ENCODE measurements around the gene HHAT. TPM values are rescaled to one million over a fixed set of nuclear protein-coding genes. Genes with fewer than 3 reads are reported as not detected.

HHAT gene
- total and polyA plus RNA-seq, 2 donors (not counting 3 experiments of a cell fraction or from before 2014, with no cell fraction given): 2.4 to 4.3 TPM

- no peaks in the 10 kb centered on the region for H3K36me3 ChIP-seq (ENCODE audit: control insufficient read depth in 2 of 2, extremely low read depth in 1 of 2, insufficient read depth in 2 of 2, low read length in 2 of 2)
- H3K27ac ChIP-seq (ENCODE audit: insufficient read depth, low read depth, low read length): no peak overlapping the region
- H3K9me3 ChIP-seq (replicated peaks; ENCODE audit: control insufficient read depth, insufficient read depth, low read length): peaks cover 4% of the 10 kb centered on the region
- BruUV-seq (replicated peaks): no TSS peak
- CTCF ChIA-PET: no interaction called here
- no peak for TF ChIP-seq JUN (IDR thresholded peaks at IDR 0.05; ENCODE audit: borderline replicate concordance, insufficient read depth, insufficient read length, low read depth)
- no peak for TF ChIP-seq GATA2 (IDR thresholded peaks at IDR 0.05; ENCODE audit: insufficient read depth, insufficient read length, low read depth, low read length)
- TF ChIP-seq, protein P1, sequence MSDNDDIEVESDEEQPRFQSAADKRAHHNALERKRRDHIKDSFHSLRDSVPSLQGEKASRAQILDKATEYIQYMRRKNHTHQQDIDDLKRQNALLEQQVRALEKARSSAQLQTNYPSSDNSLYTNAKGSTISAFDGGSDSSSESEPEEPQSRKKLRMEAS (IDR thresholded peaks at IDR 0.05; ENCODE audit: insufficient read depth, insufficient read length): no peak
- TF ChIP-seq EZH2 (IDR thresholded peaks at IDR 0.05; ENCODE audit: borderline replicate concordance, low read depth, low read length, severe bottlenecking): no peak
- no peak for TF ChIP-seq FOS (IDR thresholded peaks at IDR 0.05; ENCODE audit: borderline replicate concordance, insufficient read depth, low read length)
- TF ChIP-seq POLR2AphosphoS5 (IDR thresholded peaks at IDR 0.05; ENCODE audit: insufficient read depth, low read depth, low read length): no peak
- no peak for TF ChIP-seq MYC (IDR thresholded peaks at IDR 0.05; ENCODE audit: low read depth, low read length)
- TF ChIP-seq, protein P2, sequence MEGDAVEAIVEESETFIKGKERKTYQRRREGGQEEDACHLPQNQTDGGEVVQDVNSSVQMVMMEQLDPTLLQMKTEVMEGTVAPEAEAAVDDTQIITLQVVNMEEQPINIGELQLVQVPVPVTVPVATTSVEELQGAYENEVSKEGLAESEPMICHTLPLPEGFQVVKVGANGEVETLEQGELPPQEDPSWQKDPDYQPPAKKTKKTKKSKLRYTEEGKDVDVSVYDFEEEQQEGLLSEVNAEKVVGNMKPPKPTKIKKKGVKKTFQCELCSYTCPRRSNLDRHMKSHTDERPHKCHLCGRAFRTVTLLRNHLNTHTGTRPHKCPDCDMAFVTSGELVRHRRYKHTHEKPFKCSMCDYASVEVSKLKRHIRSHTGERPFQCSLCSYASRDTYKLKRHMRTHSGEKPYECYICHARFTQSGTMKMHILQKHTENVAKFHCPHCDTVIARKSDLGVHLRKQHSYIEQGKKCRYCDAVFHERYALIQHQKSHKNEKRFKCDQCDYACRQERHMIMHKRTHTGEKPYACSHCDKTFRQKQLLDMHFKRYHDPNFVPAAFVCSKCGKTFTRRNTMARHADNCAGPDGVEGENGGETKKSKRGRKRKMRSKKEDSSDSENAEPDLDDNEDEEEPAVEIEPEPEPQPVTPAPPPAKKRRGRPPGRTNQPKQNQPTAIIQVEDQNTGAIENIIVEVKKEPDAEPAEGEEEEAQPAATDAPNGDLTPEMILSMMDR (IDR thresholded peaks at IDR 0.05; ENCODE audit: extremely low read depth in 1 of 2, insufficient read depth in 1 of 2, low read depth in 1 of 2, low read length in 2 of 2): no peak
- TF ChIP-seq POLR2A (IDR thresholded peaks at IDR 0.05; ENCODE audit: low read depth, low read length): no peak
- dilution Hi-C loops (cut with MboI; ENCODE audit: extremely low pct_ligation_motif_present, low sequenced_read_pairs) (no loop called here), intact Hi-C loops (cut with micrococcal nuclease) (no loop called here)
- DNase-seq (ENCODE audit: low read depth, low spot score): no peak
- H3K4me2 ChIP-seq (ENCODE audit: insufficient read depth, low read length): no peak overlapping the region
- H3K9ac ChIP-seq (replicated peaks; ENCODE audit: extremely low read depth, insufficient read depth, low read length): no peak overlapping the region
- H3K27me3 ChIP-seq (ENCODE audit: control insufficient read depth in 2 of 2, insufficient read depth in 2 of 2, low read length in 2 of 2): no peaks in the 10 kb centered on the region
- no peaks in the 10 kb centered on the region for H3K4me1 ChIP-seq (ENCODE audit: control insufficient read depth, extremely low read depth, insufficient read depth, low read length)
- no peaks in the 10 kb centered on the region for H4K20me1 ChIP-seq (replicated peaks; ENCODE audit: control insufficient read depth, extremely low read depth, insufficient read depth, low read length)
- no peak for FAIRE-seq
- H3K4me3 ChIP-seq (replicated peaks in 1 of 3; ENCODE audit: insufficient read depth in 1 of 3, low read depth in 1 of 3, low read length in 3 of 3): no peak overlapping the region
- no peak overlapping the region for H2AFZ ChIP-seq (ENCODE audit: low read depth, low read length)
- POLR2A ChIA-PET: no interaction called here
- no peaks in the 10 kb centered on the region for H3K9me1 ChIP-seq (replicated peaks; ENCODE audit: control insufficient read depth, extremely low read depth, insufficient read depth, low read length)
- no peaks in the 10 kb centered on the region for H3K79me2 ChIP-seq (ENCODE audit: control insufficient read depth, insufficient read depth, low read length)
Observed at GRCh38 chr1:210687582-210688279, 359.0 kb downstream of the HHAT start.
